ENCODE results near the gene PUM1.

GRCh38 chr1:30885570-30886522 lies 179.7 kb downstream of the PUM1 start:
- TF ChIP-seq CTCF (IDR thresholded peaks at IDR 0.05 in 2 of 3, conservative IDR thresholded peaks at IDR 0.05 in 1 of 3; ENCODE audit: control insufficient read depth in 2 of 3, extremely low read depth in 1 of 3, insufficient read depth in 1 of 3, low read depth in 3 of 3, low read length in 3 of 3) (no peak), CEBPZ (IDR thresholded peaks at IDR 0.05; ENCODE audit: low read depth, low read length) (no peak), SP1 (IDR thresholded peaks at IDR 0.05; ENCODE audit: low read depth, low read length) (no peak), ESRRA (IDR thresholded peaks at IDR 0.05; ENCODE audit: low read length) (no peak), POLR2A (IDR thresholded peaks at IDR 0.05; ENCODE audit: low read depth, low read length) (no peak), JUNB (IDR thresholded peaks at IDR 0.05) (no peak), ATF3 (IDR thresholded peaks at IDR 0.05; ENCODE audit: borderline replicate concordance, extremely low read depth, low read depth, low read length) (no peak), SREBF1 (IDR thresholded peaks at IDR 0.05; ENCODE audit: low read length) (no peak), ZBTB11 (CRISPR knock-in tag; IDR thresholded peaks at IDR 0.05) (no peak), BHLHE40 (IDR thresholded peaks at IDR 0.05; ENCODE audit: borderline replicate concordance in 1 of 2, low read depth in 2 of 2, low read length in 1 of 2) (no peak)

All from GM12878 (cell line).